Measurements from ENCODE around the gene ENAH. TPM values are rescaled to one million over a fixed set of nuclear protein-coding genes. Genes with fewer than 3 reads are reported as not detected.
A peak's percentile ranks its signal among the peaks of the same experiment; 100 is the strongest.
"Not testable (repeated sequence)": the region's sequence is repeated elsewhere in the genome, so short reads cannot be mapped to it uniquely, and the experiment has no call there.

Gene ENAH
- total and polyA plus RNA-seq, 2 donors (not counting 1 experiment from before 2014, with no cell fraction given) = 85.0 to 210 TPM

GRCh38 chr1:225635649-225636048 lies 17.3 kb downstream of the ENAH start:
- Histone ChIP-seq H3K36me3 (ENCODE audit: control insufficient read depth, insufficient read depth, low read length) (no peaks in the 10 kb centered on the region), H3K27ac (ENCODE audit: insufficient read depth, low read length) (no peak overlapping the region), H3K4me3 (replicated peaks in 1 of 4; ENCODE audit: control extremely low read depth in 1 of 4, insufficient read depth in 1 of 4, low read depth in 3 of 4, low read length in 4 of 4) (no peak overlapping the region), H3K9me3 (ENCODE audit: control insufficient read depth, insufficient read depth, low read depth, low read length) (no peaks in the 10 kb centered on the region), H4K20me1 (ENCODE audit: control insufficient read depth, extremely low read depth, insufficient read depth, low read length) (peaks cover 4% of the 10 kb centered on the region), H3K9ac (ENCODE audit: insufficient read depth, low read length) (no peak overlapping the region), H3K4me1 (ENCODE audit: control insufficient read depth, extremely low read depth, insufficient read depth, low read length) (no peaks in the 10 kb centered on the region), H3K27me3 (ENCODE audit: control insufficient read depth, insufficient read depth, low read length) (no peaks in the 10 kb centered on the region), H3K79me2 (ENCODE audit: control insufficient read depth, insufficient read depth, low read length) (peaks cover 55% of the 10 kb centered on the region), H2AFZ (ENCODE audit: low read length) (no peak overlapping the region), H3K4me2 (ENCODE audit: extremely low read depth, insufficient read depth, low read length) (no peak overlapping the region)
- DNase-seq (ENCODE audit: low read depth in 2 of 2) = no peak
- TF ChIP-seq CTCF (conservative IDR thresholded peaks at IDR 0.05 in 1 of 2, IDR thresholded peaks at IDR 0.05 in 1 of 2; ENCODE audit: low read depth in 1 of 2, low read length in 2 of 2) (no peak), EZH2 (IDR thresholded peaks at IDR 0.05; ENCODE audit: low read length, missing control alignments) (no peak)

GRCh38 chr1:225632836-225633235 lies 20.1 kb downstream of the ENAH start:
- H3K36me3 ChIP-seq (ENCODE audit: control insufficient read depth, insufficient read depth, low read length); H2AFZ ChIP-seq (ENCODE audit: low read length); DNase-seq (ENCODE audit: low read depth in 2 of 2); H3K9ac ChIP-seq (ENCODE audit: insufficient read depth, low read length); H3K4me1 ChIP-seq (ENCODE audit: control insufficient read depth, extremely low read depth, insufficient read depth, low read length); H3K4me3 ChIP-seq (replicated peaks in 1 of 4; ENCODE audit: control extremely low read depth in 1 of 4, insufficient read depth in 1 of 4, low read depth in 3 of 4, low read length in 4 of 4); H4K20me1 ChIP-seq (ENCODE audit: control insufficient read depth, extremely low read depth, insufficient read depth, low read length); H3K27ac ChIP-seq (ENCODE audit: insufficient read depth, low read length); H3K27me3 ChIP-seq (ENCODE audit: control insufficient read depth, insufficient read depth, low read length); H3K4me2 ChIP-seq (ENCODE audit: extremely low read depth, insufficient read depth, low read length); H3K9me3 ChIP-seq (ENCODE audit: control insufficient read depth, insufficient read depth, low read depth, low read length): not testable (repeated sequence)
- H3K79me2 ChIP-seq (ENCODE audit: control insufficient read depth, insufficient read depth, low read length) = peaks cover 45% of the 10 kb centered on the region

- Histone ChIP-seq H3K9ac (ENCODE audit: insufficient read depth, low read length) (no peak overlapping the region), H3K36me3 (ENCODE audit: control insufficient read depth, insufficient read depth, low read length) (no peaks in the 10 kb centered on the region), H3K4me2 (ENCODE audit: extremely low read depth, insufficient read depth, low read length) (no peak overlapping the region), H3K27ac (ENCODE audit: insufficient read depth, low read length) (no peak overlapping the region), H4K20me1 (ENCODE audit: control insufficient read depth, extremely low read depth, insufficient read depth, low read length) (peaks cover 3% of the 10 kb centered on the region), H2AFZ (ENCODE audit: low read length) (no peak overlapping the region), H3K27me3 (ENCODE audit: control insufficient read depth, insufficient read depth, low read length) (no peaks in the 10 kb centered on the region), H3K9me3 (ENCODE audit: control insufficient read depth, insufficient read depth, low read depth, low read length) (no peaks in the 10 kb centered on the region), H3K79me2 (ENCODE audit: control insufficient read depth, insufficient read depth, low read length) (peaks cover 44% of the 10 kb centered on the region), H3K4me1 (ENCODE audit: control insufficient read depth, extremely low read depth, insufficient read depth, low read length) (peaks cover 2% of the 10 kb centered on the region), H3K4me3 (replicated peaks in 1 of 4; ENCODE audit: control extremely low read depth in 1 of 4, insufficient read depth in 1 of 4, low read depth in 3 of 4, low read length in 4 of 4) (no peak overlapping the region)
- TF ChIP-seq CTCF (conservative IDR thresholded peaks at IDR 0.05 in 1 of 2, IDR thresholded peaks at IDR 0.05 in 1 of 2; ENCODE audit: low read depth in 1 of 2, low read length in 2 of 2) (no peak), EZH2 (IDR thresholded peaks at IDR 0.05; ENCODE audit: low read length, missing control alignments) (no peak)
- DNase-seq (ENCODE audit: low read depth in 2 of 2) = peak in 1 of 2 donors; percentile 61
Observed at GRCh38 chr1:225631021-225631663, 21.8 kb downstream of the ENAH start.

Data from fibroblast of lung (primary cell).